Rectal smooth muscle tissue (tissue), 1 donor: ENCODE results near the gene TSPAN32.

ENCODE experiments used
- H3K27ac ChIP-seq: one replicate; pipeline ENCODE4 v1.7.0; 2013; ENCODE audit warnings: low read depth, low read length, inconsistent platforms
- H3K27me3 ChIP-seq: one replicate; pipeline ENCODE4 v1.7.0; 2013; ENCODE audit warnings: low read length; ENCODE audit not compliant: control insufficient read depth, insufficient read depth
- H3K36me3 ChIP-seq: one replicate; pipeline ENCODE4 v1.7.0; 2013; ENCODE audit warnings: low read length; ENCODE audit not compliant: control insufficient read depth, insufficient read depth
- H3K4me1 ChIP-seq: one replicate; pipeline ENCODE4 v1.7.0; 2013; ENCODE audit warnings: low read length; ENCODE audit not compliant: control insufficient read depth, insufficient read depth
- H3K4me3 ChIP-seq: one replicate; pipeline ENCODE4 v1.7.0; 2013; ENCODE audit warnings: low read length
- H3K9ac ChIP-seq: one replicate; pipeline ENCODE4 v1.7.0; 2013; ENCODE audit warnings: low read length

TSPAN32 gene, protein sequence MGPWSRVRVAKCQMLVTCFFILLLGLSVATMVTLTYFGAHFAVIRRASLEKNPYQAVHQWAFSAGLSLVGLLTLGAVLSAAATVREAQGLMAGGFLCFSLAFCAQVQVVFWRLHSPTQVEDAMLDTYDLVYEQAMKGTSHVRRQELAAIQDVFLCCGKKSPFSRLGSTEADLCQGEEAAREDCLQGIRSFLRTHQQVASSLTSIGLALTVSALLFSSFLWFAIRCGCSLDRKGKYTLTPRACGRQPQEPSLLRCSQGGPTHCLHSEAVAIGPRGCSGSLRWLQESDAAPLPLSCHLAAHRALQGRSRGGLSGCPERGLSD

DNA sequence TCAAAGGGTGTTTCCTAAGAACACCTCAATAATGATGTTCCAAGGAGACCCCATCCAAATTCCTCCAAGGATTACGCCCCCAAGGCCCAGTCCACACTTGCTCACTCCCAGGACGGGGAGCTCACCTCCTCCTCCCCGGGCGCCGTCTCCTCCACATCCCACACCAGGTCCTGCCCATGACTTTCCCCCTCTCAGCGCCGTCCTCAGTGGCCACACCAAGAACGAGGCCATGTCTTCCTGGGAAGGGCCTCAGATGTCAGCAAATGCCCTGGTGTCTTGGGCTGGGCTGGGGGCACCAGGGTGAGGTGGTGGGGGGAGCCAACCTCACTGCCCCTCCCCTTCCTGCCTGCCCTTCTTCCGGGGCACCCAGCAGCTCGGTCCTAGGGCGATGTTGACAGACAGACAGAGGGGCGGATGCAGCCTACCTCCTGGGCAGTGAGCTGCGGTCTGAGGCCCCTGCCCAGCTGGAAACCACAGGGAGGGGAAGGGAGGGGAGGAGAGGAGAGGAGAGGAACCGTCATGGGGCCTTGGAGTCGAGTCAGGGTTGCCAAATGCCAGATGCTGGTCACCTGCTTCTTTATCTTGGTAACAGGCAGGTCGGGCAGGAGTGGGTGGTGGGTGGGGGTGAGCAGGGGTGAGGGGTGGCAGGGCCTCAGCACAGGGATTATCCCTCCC, at the start of gene TSPAN32, which contains the start of gene C11orf21:
TSPAN32 (plus strand) TSS at position 383 of the 675 bp plus-strand sequence; CDS start at position 520, 137 bp downstream.
C11orf21 (minus strand) TSS at position 288 of the 675 bp plus-strand sequence; CDS start at position 178, 110 bp downstream.
- peaks cover 24% of the 10 kb centered on the region for H3K4me1 ChIP-seq
- peak within 1 kb of the TSS; percentile 57 for H3K4me3 ChIP-seq
- no peaks in the 10 kb centered on the region for H3K27me3 ChIP-seq
- H3K9ac ChIP-seq: no peak within 1 kb of the TSS
- H3K27ac ChIP-seq: peak within 1 kb of the TSS; percentile 61
- no peaks in the 10 kb centered on the region for H3K36me3 ChIP-seq

DNA sequence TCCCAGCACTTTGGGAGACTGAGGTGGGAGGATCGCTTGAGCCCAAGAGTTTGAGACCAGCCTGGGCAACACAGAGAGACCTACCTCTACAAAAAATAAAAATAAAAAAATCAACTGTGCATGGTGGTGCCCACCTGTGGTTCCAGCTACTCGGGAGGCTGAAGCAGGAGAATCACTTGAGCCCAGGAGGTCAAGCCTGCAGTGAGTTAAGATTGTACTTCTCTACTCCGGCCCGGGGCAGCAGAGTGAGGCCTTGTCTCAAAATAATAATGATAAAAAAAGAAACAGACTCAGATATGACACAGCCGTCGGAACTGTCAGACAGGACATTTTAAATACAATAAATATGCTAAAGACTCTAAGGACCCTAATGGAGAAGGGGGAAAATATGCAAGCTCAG, 49.8 kb upstream of the TSPAN32 start:
- Histone ChIP-seq H3K9ac (no peak overlapping the region), H3K27me3 (no peaks in the 10 kb centered on the region), H3K36me3 (no peaks in the 10 kb centered on the region), H3K27ac (no peak overlapping the region), H3K4me1 (no peaks in the 10 kb centered on the region), H3K4me3 (no peak overlapping the region)

DNA sequence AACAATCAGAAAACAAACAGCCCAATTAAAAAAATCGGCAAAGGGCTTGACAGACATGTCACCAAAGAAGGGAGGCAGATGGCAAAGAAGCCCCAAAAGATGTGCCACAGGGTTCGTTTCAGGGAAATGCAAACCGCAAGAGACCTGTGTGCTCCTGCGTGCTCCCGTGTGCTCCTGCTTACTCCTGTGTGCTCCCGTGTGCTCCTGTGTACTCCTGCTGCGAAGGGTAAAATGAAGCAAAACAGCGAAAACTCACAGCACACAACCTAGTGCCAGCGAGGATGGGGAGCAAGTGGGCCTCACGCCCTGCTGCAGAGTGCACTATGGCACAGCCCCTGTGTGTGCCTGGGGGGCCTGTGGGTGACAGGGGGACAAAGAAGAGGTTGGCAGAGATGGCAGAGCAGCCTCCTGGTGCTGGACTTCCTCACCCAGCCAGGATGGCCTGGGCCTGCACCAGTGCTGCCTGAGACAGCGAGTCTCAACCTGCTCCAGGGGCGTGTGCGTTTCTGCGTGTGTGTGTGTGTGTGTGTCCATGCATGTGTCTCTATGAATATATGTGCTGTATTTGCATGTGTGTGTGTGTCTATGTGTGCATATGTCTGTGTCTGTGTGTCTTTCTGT, 45.4 kb upstream of the TSPAN32 start:
- no peaks in the 10 kb centered on the region for H3K36me3 ChIP-seq
- no peak overlapping the region for H3K9ac ChIP-seq
- no peak overlapping the region for H3K4me3 ChIP-seq
- no peaks in the 10 kb centered on the region for H3K4me1 ChIP-seq
- no peaks in the 10 kb centered on the region for H3K27me3 ChIP-seq
- H3K27ac ChIP-seq: no peak overlapping the region

DNA sequence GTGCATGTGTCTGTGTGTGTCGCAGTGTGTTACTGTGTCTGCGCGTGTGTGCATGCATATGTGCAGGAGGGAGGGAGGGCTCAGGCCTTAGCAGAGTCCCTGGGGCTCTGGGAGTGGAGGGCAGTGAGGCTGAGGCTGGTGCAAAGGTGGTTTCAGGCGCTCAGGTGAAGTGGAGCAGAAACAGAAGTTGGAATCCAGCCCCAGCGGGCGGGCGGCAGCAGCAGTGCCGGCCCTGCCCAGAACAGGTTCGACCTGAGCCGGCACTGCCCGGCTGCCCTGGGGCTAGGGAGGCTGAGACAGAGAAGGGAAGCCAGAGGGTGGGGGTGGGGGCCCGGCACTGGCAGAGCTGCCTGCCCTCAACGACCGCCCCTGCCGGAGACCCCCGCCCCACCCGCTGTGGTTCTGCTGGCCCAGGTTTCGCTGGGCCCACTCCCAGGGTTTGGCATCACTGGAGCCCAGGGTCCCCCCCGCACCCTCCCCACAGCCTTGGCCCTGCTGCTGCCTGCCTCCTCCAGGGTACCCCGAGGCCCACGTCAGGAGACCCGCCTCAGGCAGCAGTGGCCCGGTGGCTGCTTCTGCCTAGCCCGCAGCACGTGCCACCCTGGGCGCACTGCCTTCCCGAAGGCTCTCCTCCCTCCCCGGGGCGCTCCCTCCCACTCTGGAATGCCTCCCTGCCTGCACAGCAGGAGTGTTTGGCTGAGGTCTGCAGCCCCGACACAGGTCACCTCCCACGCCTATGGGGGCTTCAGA, 44.7 kb upstream of the TSPAN32 start:
- no peak overlapping the region for H3K4me3 ChIP-seq
- no peaks in the 10 kb centered on the region for H3K27me3 ChIP-seq
- H3K36me3 ChIP-seq: no peaks in the 10 kb centered on the region
- H3K9ac ChIP-seq: no peak overlapping the region
- H3K4me1 ChIP-seq: no peaks in the 10 kb centered on the region
- H3K27ac ChIP-seq: no peak overlapping the region

DNA sequence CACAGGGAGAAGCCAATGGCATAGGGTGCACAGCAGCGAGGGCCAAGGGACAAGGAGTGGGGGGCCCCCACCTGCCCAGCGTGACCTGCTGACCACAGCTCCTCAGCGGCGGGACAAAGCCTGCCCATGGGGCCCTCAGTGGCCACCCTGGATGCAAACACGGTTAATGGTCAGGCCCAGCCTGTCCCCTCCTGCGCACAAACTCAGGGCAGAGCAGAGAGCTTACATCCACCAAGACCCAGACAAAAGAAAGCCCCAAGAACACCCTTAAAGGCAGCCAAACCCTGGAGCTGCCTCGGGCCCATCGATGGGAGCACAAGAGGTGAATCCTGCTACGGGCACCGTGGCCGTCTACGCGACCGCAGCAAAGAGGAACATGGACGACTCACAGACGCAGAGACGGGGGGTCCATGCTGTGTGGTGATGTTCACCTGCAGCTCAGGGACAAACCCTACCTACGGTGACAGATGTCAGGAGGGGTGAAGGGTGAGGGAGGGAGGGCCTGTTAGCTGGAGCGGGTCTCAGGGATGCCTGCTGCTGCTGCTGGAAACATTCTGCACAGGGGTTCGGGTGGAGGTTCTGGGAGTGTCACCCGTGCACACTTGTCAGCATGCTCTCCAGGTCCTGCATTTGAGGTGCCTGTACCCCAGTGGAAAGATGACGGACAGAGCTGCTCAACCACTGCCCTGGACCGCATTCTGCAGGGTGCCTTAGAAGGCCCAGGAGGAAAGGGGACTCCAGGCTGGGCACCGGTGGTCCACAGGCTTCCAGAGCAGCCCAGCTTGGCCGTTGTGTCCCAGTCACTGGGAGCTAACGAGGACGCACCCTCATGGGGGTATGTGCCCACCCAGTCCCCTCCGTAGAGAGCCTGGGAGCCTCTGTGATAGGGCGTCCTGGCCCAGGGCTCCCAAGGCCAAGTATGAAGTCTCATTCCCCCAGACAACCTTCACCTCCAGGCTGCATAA, 43.0 kb upstream of the TSPAN32 start:
- Histone ChIP-seq H3K9ac (no peak overlapping the region), H3K4me3 (no peak overlapping the region), H3K27me3 (no peaks in the 10 kb centered on the region), H3K36me3 (no peaks in the 10 kb centered on the region), H3K4me1 (no peaks in the 10 kb centered on the region), H3K27ac (no peak overlapping the region)

DNA sequence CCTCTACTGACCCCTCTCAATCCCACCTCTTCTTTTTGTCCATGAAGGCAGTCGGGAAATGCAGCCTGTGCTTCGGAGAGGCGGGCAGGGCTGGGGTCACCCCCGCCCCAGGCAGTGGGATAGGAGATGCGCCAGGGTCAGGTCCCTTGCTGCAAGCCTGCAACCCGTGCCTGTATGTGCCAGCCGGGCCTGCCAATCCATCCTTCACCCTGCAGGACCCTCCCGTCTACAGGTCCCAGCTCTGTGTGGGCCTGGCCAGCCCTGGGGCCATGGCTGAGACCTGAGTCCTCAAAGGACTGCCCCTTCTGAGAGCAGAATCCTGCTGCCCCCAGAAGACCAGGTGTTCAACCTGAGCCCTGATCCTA, 42.4 kb upstream of the TSPAN32 start:
- no peak overlapping the region for H3K9ac ChIP-seq
- no peaks in the 10 kb centered on the region for H3K36me3 ChIP-seq
- no peaks in the 10 kb centered on the region for H3K4me1 ChIP-seq
- H3K27ac ChIP-seq: no peak overlapping the region
- no peak overlapping the region for H3K4me3 ChIP-seq
- no peaks in the 10 kb centered on the region for H3K27me3 ChIP-seq

DNA sequence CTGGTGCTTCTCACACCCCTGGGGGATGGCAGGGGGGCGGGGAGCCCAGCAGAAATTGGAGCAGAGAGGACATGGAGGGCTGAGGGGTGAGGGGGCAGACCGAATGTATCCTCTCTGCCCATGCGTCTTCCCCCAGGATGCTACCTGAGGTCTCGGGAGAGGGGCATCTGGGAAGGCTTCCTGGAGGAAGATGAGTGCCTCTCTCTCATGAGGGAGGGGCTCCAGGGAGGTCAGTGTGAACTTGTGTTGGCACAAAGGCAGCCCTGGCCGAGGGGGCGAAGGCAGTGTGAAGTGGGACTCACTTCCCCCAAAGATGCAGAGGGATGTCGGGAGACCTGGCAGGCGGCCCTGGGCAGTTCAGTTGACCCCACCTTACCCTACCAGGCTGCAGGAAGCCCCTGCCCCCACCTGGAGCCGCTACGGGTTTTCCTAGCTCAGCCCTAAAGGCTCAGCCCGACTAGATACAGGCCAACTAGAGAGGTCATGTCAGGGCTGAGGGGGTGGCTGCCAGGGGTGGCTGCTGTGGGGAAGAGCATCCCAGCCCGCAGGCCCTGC, 41.8 kb upstream of the TSPAN32 start:
- H3K36me3 ChIP-seq: no peaks in the 10 kb centered on the region
- no peak overlapping the region for H3K4me3 ChIP-seq
- no peaks in the 10 kb centered on the region for H3K27me3 ChIP-seq
- H3K27ac ChIP-seq: no peak overlapping the region
- no peak overlapping the region for H3K9ac ChIP-seq
- no peaks in the 10 kb centered on the region for H3K4me1 ChIP-seq

DNA sequence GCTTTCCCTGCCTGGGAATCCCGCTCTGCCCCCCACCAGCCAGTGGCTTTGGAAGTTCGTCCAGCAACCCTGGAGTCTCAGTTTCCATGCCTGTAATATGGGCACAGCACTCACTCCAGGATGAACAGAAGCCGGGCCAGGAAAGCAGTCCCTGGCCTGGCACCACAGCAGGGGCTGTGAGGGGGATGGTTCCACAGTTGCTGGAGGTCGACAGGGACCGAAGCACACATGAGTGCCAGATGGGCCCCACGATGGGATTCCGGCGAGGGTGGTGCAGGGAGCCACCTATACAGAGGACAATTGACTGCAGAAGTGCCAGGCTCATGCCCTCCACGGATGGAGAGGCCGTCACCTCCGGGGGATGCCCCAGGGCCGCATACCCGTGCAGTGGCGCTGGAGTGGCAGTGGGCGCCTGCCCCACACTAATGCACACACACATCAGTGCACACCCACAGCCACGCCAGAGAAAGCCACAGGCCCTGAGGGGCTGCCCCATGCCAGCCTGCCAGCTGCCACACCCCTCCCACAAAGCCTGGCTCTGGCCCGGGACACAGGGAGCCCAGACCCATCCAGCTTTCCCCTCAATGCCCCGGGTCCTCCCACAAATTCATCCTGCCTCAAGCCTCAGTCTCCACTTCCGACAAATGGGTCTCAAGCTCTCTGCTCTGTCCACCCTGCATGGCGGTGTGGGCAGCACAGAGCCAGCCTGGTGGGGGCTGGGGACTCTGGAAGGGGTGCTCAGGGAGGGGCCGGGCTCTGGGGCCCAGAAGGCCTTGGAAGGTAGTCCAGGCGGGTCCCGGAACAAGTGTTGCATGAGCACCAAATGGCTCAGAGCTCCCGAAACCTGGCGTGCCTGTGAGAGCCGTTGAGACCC, 41.1 kb upstream of the TSPAN32 start:
- Histone ChIP-seq H3K27ac (no peak overlapping the region), H3K27me3 (no peaks in the 10 kb centered on the region), H3K9ac (no peak overlapping the region), H3K4me3 (no peak overlapping the region), H3K36me3 (no peaks in the 10 kb centered on the region), H3K4me1 (no peaks in the 10 kb centered on the region)

DNA sequence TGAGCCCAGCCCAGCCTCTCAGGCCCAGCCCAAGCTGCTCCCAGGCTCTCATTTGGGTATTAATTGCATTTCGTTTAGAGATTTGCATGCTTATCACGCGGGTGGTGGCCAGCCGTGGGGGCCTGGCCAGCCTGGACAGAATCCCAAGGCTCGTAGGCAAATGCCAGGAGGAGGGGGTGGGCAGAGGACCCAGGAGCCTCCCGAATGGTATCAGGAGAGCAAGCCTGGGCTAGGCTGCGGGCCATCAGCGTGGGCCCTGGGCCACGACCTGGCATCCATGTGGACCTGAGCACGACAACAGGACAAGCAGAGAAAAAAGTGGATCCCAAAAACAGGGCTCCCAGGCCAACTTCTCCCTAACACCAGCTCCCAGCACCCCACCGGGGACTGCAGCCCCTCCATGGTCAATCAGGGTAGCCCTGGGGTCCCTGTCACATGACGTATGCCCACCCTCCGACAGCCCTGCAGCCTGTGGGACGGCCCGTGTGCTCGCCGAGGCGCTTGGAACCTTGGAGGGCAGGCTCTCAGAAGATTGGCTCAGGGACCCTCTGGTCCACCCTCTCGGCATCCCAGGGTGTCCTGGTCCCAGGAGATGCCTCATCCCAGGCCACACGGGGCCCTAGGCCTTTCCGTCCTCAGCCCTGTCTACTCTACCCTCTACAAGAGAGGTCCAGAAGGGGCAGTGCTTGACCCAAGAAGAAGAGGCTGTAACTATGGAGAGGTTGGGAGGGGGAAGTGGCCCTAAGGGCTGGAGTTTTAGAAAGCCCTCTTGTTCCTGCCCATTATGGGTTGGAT, 40.2 kb upstream of the TSPAN32 start:
- Histone ChIP-seq H3K27me3 (no peaks in the 10 kb centered on the region), H3K4me1 (no peaks in the 10 kb centered on the region), H3K9ac (no peak overlapping the region), H3K4me3 (no peak overlapping the region), H3K36me3 (no peaks in the 10 kb centered on the region), H3K27ac (no peak overlapping the region)

DNA sequence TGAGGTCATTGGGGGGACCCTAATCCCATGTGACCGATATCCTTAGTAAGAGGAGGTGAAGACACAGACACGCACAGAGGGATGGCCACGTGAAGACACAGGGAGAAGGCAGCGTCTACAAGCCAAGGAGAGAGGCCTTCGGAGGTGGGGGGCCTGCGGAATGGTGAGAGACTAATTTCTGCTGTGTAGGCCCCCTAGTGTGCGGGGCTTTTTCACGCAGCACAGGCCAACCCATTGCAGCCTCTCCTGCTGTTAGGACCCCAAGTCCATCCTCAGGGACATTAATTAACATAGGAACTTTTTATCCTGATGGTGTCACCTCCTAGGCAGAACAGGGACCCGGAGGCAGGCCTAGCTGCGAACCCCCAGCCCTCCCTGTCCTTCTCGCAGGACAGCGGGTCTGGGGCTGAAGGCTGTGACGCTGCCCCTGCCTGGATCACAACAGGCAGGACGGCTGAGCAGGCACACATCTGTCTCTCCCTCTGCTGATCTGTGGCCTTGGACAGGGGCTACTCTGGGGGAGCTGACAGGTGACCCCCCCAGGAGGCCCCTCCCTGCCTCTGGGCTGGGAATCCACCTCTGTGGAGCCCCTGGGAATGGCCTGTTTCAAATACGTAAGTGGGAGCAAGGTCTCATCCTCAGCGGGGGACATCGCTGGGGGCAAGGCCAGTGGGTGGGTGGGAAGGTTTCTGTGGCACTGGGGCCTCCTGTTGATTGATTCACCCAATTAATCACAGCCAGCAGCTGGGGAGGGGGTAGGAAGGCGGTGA, 39.3 kb upstream of the TSPAN32 start:
- no peak overlapping the region for H3K27ac ChIP-seq
- no peaks in the 10 kb centered on the region for H3K36me3 ChIP-seq
- no peaks in the 10 kb centered on the region for H3K4me1 ChIP-seq
- peaks cover 3% of the 10 kb centered on the region for H3K27me3 ChIP-seq
- no peak overlapping the region for H3K4me3 ChIP-seq
- H3K9ac ChIP-seq: no peak overlapping the region
